ENCODE results near the gene SLAMF1.

The SLAMF1 gene

GRCh38 chr1:160664573-160665051, 17.8 kb upstream of the SLAMF1 start:
- DNase-seq = no peak

GRCh38 chr1:160662910-160663309, 16.1 kb upstream of the SLAMF1 start:
- DNase-seq = no peak

- no peak for DNase-seq
Measured at GRCh38 chr1:160659566-160659965, 12.7 kb upstream of the SLAMF1 start.

- peak in 1 of 2 experiments; percentile 20 for DNase-seq
Measured at GRCh38 chr1:160658814-160659193, 12.0 kb upstream of the SLAMF1 start.

GRCh38 chr1:160658162-160658813, 11.4 kb upstream of the SLAMF1 start:
- no peak for DNase-seq

- no peak for DNase-seq
Measured at GRCh38 chr1:160657250-160657781, 10.5 kb upstream of the SLAMF1 start.

- no peak for DNase-seq
Measured at GRCh38 chr1:160656737-160657136, 9.9 kb upstream of the SLAMF1 start.

GRCh38 chr1:160653620-160654016, 6.8 kb upstream of the SLAMF1 start:
- DNase-seq = no peak

- no peak for DNase-seq
Measured at GRCh38 chr1:160652924-160653619, 6.2 kb upstream of the SLAMF1 start.

GRCh38 chr1:160652065-160652641, 5.3 kb upstream of the SLAMF1 start:
- peak; percentile 57 to 71 for DNase-seq

- DNase-seq = no peak
Measured at GRCh38 chr1:160651433-160652064, 4.7 kb upstream of the SLAMF1 start.

GRCh38 chr1:160647329-160647720, 481 bp upstream of the SLAMF1 start:
- DNase-seq = no peak

GRCh38 chr1:160646180-160646579, 664 bp downstream of the SLAMF1 start:
- DNase-seq = no peak

- DNase-seq = no peak
Measured at GRCh38 chr1:160645386-160646130, 1.3 kb downstream of the SLAMF1 start.

- DNase-seq = no peak
Measured at GRCh38 chr1:160644399-160644798, 2.4 kb downstream of the SLAMF1 start.

- DNase-seq = peak; percentile 7 to 32
Measured at GRCh38 chr1:160643138-160643537, 3.7 kb downstream of the SLAMF1 start.

- DNase-seq = no peak
Measured at GRCh38 chr1:160642281-160642644, 4.6 kb downstream of the SLAMF1 start.

GRCh38 chr1:160641323-160642280, 5.2 kb downstream of the SLAMF1 start:
- DNase-seq = no peak

GRCh38 chr1:160640359-160641123, 6.3 kb downstream of the SLAMF1 start:
- no peak for DNase-seq

GRCh38 chr1:160639652-160640051, 7.2 kb downstream of the SLAMF1 start:
- DNase-seq = no peak

- DNase-seq = no peak
Measured at GRCh38 chr1:160638926-160639325, 7.9 kb downstream of the SLAMF1 start.
